DND-41 (cell line): Measurements from ENCODE around the gene CDK19.

ENCODE experiments used
- ATAC-seq: fragments of 200-7000 bp; cut with Tn5 transposase; 3 replicates; pipeline ENCODE4 v1.9.1; 2021; ENCODE audit warnings: low read depth; ENCODE audit not compliant: insufficient read depth
- DNase-seq: peaks from one replicate; pipeline ENCODE4 v3.0.0-alpha.2; 2020
- H2AFZ ChIP-seq: 2 replicates; pipeline ENCODE4 v1.6.0; 2012; ENCODE audit warnings: low read depth, low read length
- H3K27ac ChIP-seq: 2 replicates; pipeline ENCODE4 v1.5.1; 2012; ENCODE audit warnings: low read length, inconsistent platforms
- H3K27me3 ChIP-seq: fragments of 200-600 bp; sonication (generic); 2 replicates; pipeline ENCODE4 v1.6.0; 2012; ENCODE audit warnings: low read length, mild to moderate bottlenecking, inconsistent platforms; ENCODE audit not compliant: insufficient read depth, poor library complexity
- H3K36me3 ChIP-seq: 2 replicates; pipeline ENCODE4 v1.5.1; 2012; ENCODE audit warnings: low read length, inconsistent platforms; ENCODE audit not compliant: insufficient read depth
- H3K4me1 ChIP-seq: 2 replicates; pipeline ENCODE4 v1.5.1; 2012; ENCODE audit warnings: mild to moderate bottlenecking, low read length; ENCODE audit not compliant: insufficient read depth
- H3K4me2 ChIP-seq: 2 replicates; pipeline ENCODE4 v1.6.0; 2012; ENCODE audit warnings: mild to moderate bottlenecking, moderate library complexity, low read length, inconsistent platforms; ENCODE audit not compliant: insufficient read depth
- H3K4me3 ChIP-seq, 2 experiments: fragments of 200-600 bp in 1 of 2; shearing (Covaris generic) in 1 of 2; 2 replicates each; pipeline ENCODE4 v1.5.1; 2012 to 2016; ENCODE audit warnings: inconsistent platforms in 2 of 2, low read length in 2 of 2, mild to moderate bottlenecking in 2 of 2, low read depth in 1 of 2, moderate library complexity in 1 of 2
- H3K79me2 ChIP-seq: 2 replicates; pipeline ENCODE4 v1.6.0; 2012; ENCODE audit warnings: low read length, inconsistent platforms; ENCODE audit not compliant: insufficient read depth
- H3K9ac ChIP-seq: 2 replicates; pipeline ENCODE4 v1.6.0; 2012; ENCODE audit warnings: low read depth, mild to moderate bottlenecking, inconsistent platforms, low read length, moderate library complexity
- H3K9me3 ChIP-seq: 2 replicates; pipeline ENCODE4 v1.5.1; 2012; ENCODE audit warnings: low read length, moderate library complexity, mild to moderate bottlenecking, inconsistent platforms; ENCODE audit not compliant: insufficient read depth, severe bottlenecking
- H4K20me1 ChIP-seq: 2 replicates; pipeline ENCODE4 v1.6.0; 2012; ENCODE audit warnings: low read length; ENCODE audit not compliant: insufficient read depth
- CTCF ChIP-seq: IDR thresholded peaks from 2 replicates; pipeline ENCODE4 v1.5.1; 2012; ENCODE audit warnings: borderline replicate concordance, low read length, moderate library complexity, mild to moderate bottlenecking; ENCODE audit not compliant: poor library complexity, severe bottlenecking; ENCODE audit errors: extremely low read depth
- EZH2 ChIP-seq: IDR thresholded peaks from 3 replicates; pipeline ENCODE4 v1.6.1; 2012; ENCODE audit warnings: borderline replicate concordance, low read depth, mild to moderate bottlenecking, moderate library complexity, low read length, inconsistent platforms; ENCODE audit not compliant: severe bottlenecking

The CDK19 gene

GRCh38 chr6:110592765-110593164 lies 222.5 kb downstream of the CDK19 start:
- no peaks in the 10 kb centered on the region for H3K79me2 ChIP-seq
- no peaks in the 10 kb centered on the region for H4K20me1 ChIP-seq
- H3K9me3 ChIP-seq: no peaks in the 10 kb centered on the region
- H3K4me2 ChIP-seq: no peak overlapping the region
- no peak overlapping the region for H2AFZ ChIP-seq
- H3K36me3 ChIP-seq: no peaks in the 10 kb centered on the region
- no peak overlapping the region for H3K27ac ChIP-seq
- H3K27me3 ChIP-seq: no peaks in the 10 kb centered on the region
- DNase-seq: no peak
- H3K4me1 ChIP-seq: no peaks in the 10 kb centered on the region
- H3K4me3 ChIP-seq: no peak overlapping the region
- H3K9ac ChIP-seq: no peak overlapping the region
- no peak for ATAC-seq
- TF ChIP-seq CTCF (no peak), EZH2 (no peak)

GRCh38 chr6:110590821-110591351 lies 224.4 kb downstream of the CDK19 start:
- no peak for TF ChIP-seq CTCF
- TF ChIP-seq EZH2: no peak
- Histone ChIP-seq H3K4me3 (no peak overlapping the region), H3K36me3 (no peaks in the 10 kb centered on the region), H4K20me1 (no peaks in the 10 kb centered on the region), H3K4me2 (no peak overlapping the region), H3K27me3 (no peaks in the 10 kb centered on the region), H2AFZ (no peak overlapping the region), H3K9ac (no peak overlapping the region), H3K4me1 (no peaks in the 10 kb centered on the region), H3K9me3 (no peaks in the 10 kb centered on the region), H3K27ac (no peak overlapping the region), H3K79me2 (no peaks in the 10 kb centered on the region)
- ATAC-seq (no peak), DNase-seq (no peak)

- no peak overlapping the region for H2AFZ ChIP-seq
Observed at GRCh38 chr6:110589865-110590513, 225.3 kb downstream of the CDK19 start.

More at GRCh38 chr6:110589865-110590513, 225.3 kb downstream of the CDK19 start:
- Histone ChIP-seq H3K27me3 (no peaks in the 10 kb centered on the region), H3K79me2 (no peaks in the 10 kb centered on the region), H3K4me3 (no peak overlapping the region), H4K20me1 (no peaks in the 10 kb centered on the region), H3K4me1 (no peaks in the 10 kb centered on the region), H3K9me3 (no peaks in the 10 kb centered on the region), H3K9ac (no peak overlapping the region), H3K4me2 (no peak overlapping the region), H3K27ac (no peak overlapping the region), H3K36me3 (no peaks in the 10 kb centered on the region)
- ATAC-seq (no peak), DNase-seq (no peak)
- TF ChIP-seq EZH2 (no peak), CTCF (no peak)
